ENCODE measurements around the gene RLN2. TPM values are rescaled to one million over a fixed set of nuclear protein-coding genes. Genes with fewer than 3 reads are reported as not detected.
"Not testable (repeated sequence)": the region's sequence is repeated elsewhere in the genome, so short reads cannot be mapped to it uniquely, and the experiment has no call there.

The RLN2 gene
- total RNA-seq, result 0.65 and 0.99 TPM in 2 replicates

GRCh38 chr9:5303840-5304795 lies at the start of gene RLN2:
RLN2 (minus strand) TSS chr9:5304716; CDS start chr9:5304580, 136 bp downstream.
- DNase-seq (ENCODE audit: low read depth in 2 of 2), result not testable (repeated sequence)

GRCh38 chr9:5354184-5354583 lies 49.7 kb upstream of the RLN2 start:
- DNase-seq (ENCODE audit: low read depth in 2 of 2), result no peak

GRCh38 chr9:5352637-5353248 lies 48.2 kb upstream of the RLN2 start:
- DNase-seq (ENCODE audit: low read depth in 2 of 2), result no peak

- not testable (repeated sequence) for DNase-seq (ENCODE audit: low read depth in 2 of 2)
These were observed 34.8 kb upstream of the RLN2 start, which contains the start of gene RLN1 for GRCh38 chr9:5338992-5339981. RLN1 (minus strand) TSS chr9:5339876; CDS start chr9:5339746, 130 bp downstream.

- no peak for DNase-seq (ENCODE audit: low read depth in 2 of 2)
These were observed 32.2 kb upstream of the RLN2 start for GRCh38 chr9:5336688-5337087.

GRCh38 chr9:5331276-5331675 lies 26.8 kb upstream of the RLN2 start:
- DNase-seq (ENCODE audit: low read depth in 2 of 2), result not testable (repeated sequence)

- DNase-seq (ENCODE audit: low read depth in 2 of 2), result no peak
These were observed 22.5 kb upstream of the RLN2 start for GRCh38 chr9:5326893-5327548.

- DNase-seq (ENCODE audit: low read depth in 2 of 2), result no peak
These were observed 21.7 kb upstream of the RLN2 start for GRCh38 chr9:5326187-5326586.

GRCh38 chr9:5321601-5322000 lies 17.1 kb upstream of the RLN2 start:
- DNase-seq (ENCODE audit: low read depth in 2 of 2), result not testable (repeated sequence)

- DNase-seq (ENCODE audit: low read depth in 2 of 2), result peak in 1 of 2 donors; percentile 24
These were observed 16.5 kb upstream of the RLN2 start for GRCh38 chr9:5321058-5321457.

GRCh38 chr9:5316406-5316805 lies 11.9 kb upstream of the RLN2 start:
- DNase-seq (ENCODE audit: low read depth in 2 of 2), result not testable (repeated sequence)

- no peak for DNase-seq (ENCODE audit: low read depth in 2 of 2)
These were observed 10.8 kb upstream of the RLN2 start for GRCh38 chr9:5315187-5315923.

- no peak for DNase-seq (ENCODE audit: low read depth in 2 of 2)
These were observed 6.3 kb upstream of the RLN2 start for GRCh38 chr9:5310851-5311250.

- DNase-seq (ENCODE audit: low read depth in 2 of 2), result no peak
These were observed 1.2 kb upstream of the RLN2 start for GRCh38 chr9:5305741-5306140.

GRCh38 chr9:5301544-5301943 lies 3.0 kb downstream of the RLN2 start:
- peak in 1 of 2 donors; percentile 70 for DNase-seq (ENCODE audit: low read depth in 2 of 2)

- no peak for DNase-seq (ENCODE audit: low read depth in 2 of 2)
These were observed 12.4 kb downstream of the RLN2 start for GRCh38 chr9:5292141-5292540.

- no peak for DNase-seq (ENCODE audit: low read depth in 2 of 2)
These were observed 15.9 kb downstream of the RLN2 start for GRCh38 chr9:5288591-5288990.

GRCh38 chr9:5286262-5286661 lies 18.3 kb downstream of the RLN2 start:
- no peak for DNase-seq (ENCODE audit: low read depth in 2 of 2)

GRCh38 chr9:5278486-5278885 lies 26.0 kb downstream of the RLN2 start:
- DNase-seq (ENCODE audit: low read depth in 2 of 2), result no peak

- no peak for DNase-seq (ENCODE audit: low read depth in 2 of 2)
These were observed 29.7 kb downstream of the RLN2 start for GRCh38 chr9:5274770-5275169.
